BLaER1 (cell line): Measurements from ENCODE around the gene COL27A1.

Experiments used
- H3K27ac ChIP-seq: shearing (Covaris generic); formaldehyde crosslinking; 2 replicates; pipeline ENCODE4 v1.8.1; 2022
- H3K27me3 ChIP-seq: shearing (Covaris generic); formaldehyde crosslinking; 2 replicates; pipeline ENCODE4 v1.8.1; 2022
- H3K36me3 ChIP-seq: shearing (Covaris generic); formaldehyde crosslinking; 2 replicates; pipeline ENCODE4 v1.8.1; 2022
- H3K4me1 ChIP-seq: shearing (Covaris generic); formaldehyde crosslinking; 2 replicates; pipeline ENCODE4 v1.8.1; 2022
- H3K4me2 ChIP-seq: shearing (Covaris generic); formaldehyde crosslinking; 2 replicates; pipeline ENCODE4 v1.8.1; 2022
- H3K4me3 ChIP-seq: shearing (Covaris generic); formaldehyde crosslinking; 2 replicates; pipeline ENCODE4 v1.8.1; 2022
- H3K9ac ChIP-seq: shearing (Covaris generic); formaldehyde crosslinking; 2 replicates; pipeline ENCODE4 v1.8.1; 2022
- H3K9me3 ChIP-seq: shearing (Covaris generic); formaldehyde crosslinking; 2 replicates; pipeline ENCODE4 v1.8.1; 2022
- H4K20me1 ChIP-seq: shearing (Covaris generic); formaldehyde crosslinking; 2 replicates; pipeline ENCODE4 v1.8.1; 2022
- Cebpa-rat ChIP-seq: shearing (Covaris generic); IDR thresholded peaks from 2 replicates; pipeline ENCODE4 v1.8.1; 2022

Gene COL27A1

DNA sequence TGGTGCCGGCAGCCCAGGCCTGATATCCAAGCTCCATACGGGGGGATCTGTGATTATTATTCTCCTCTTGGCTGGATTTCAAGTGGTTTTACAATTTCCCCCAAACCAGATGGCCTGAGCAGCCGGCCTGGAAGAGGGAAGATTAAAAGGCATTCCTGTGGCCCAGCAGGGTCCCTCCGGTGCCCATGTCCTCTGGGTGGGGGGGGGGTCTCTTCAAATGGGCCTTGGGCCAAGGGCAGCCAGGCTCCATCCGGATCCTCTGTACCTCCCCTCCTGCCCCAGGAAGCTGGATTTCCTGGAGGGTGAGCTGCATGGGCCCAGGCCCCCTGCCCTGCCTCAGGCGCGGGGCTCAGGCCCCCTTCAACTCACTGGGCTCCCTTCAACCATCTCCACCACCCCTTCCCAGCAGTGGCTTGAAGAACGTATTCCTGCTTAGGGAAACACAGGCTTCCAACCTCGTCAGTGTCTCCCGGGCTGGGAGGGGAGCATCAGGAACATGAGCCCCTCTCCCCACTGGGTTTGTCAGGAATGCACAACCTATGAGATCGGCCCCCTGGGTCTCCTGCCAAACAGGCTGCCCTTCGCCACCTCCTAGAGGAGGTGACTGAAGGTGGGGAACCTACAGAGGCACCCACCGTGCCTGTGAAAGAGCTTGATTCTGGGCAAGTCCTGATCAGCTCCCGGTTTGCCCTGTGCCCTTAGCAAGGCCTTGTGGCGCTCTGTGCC lies 104.6 kb downstream of the COL27A1 start:
- H3K4me3 ChIP-seq, result no peak overlapping the region
- H3K27ac ChIP-seq, result no peak overlapping the region
- no peaks in the 10 kb centered on the region for H4K20me1 ChIP-seq
- H3K27me3 ChIP-seq, result no peaks in the 10 kb centered on the region
- no peak overlapping the region for H3K4me2 ChIP-seq
- H3K36me3 ChIP-seq, result peaks cover 78% of the 10 kb centered on the region
- no peaks in the 10 kb centered on the region for H3K9me3 ChIP-seq
- no peak overlapping the region for H3K9ac ChIP-seq
- no peaks in the 10 kb centered on the region for H3K4me1 ChIP-seq
- TF ChIP-seq Cebpa-rat, result no peak

DNA sequence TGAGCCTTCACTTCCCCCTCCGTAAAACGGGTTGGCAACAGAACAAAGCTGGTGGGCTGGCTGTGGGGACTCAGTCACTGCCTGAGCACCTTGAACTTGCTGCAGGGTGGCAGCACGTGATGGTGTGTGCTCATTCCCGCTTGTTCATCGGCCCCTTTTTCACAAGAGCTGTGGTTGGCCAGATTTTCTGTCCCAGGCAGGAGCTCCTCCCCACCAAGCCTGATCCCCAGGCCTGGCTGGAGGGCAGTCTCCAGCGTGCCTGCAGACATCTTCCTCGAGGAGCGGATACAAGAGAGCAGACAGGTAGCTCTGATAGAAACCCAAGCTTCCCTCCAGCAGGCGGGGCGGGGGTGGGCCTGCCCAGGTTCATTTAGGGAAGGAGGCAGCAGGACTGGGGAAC lies 105.7 kb downstream of the COL27A1 start:
- peaks cover 78% of the 10 kb centered on the region for H3K36me3 ChIP-seq
- H3K27me3 ChIP-seq, result no peaks in the 10 kb centered on the region
- no peak overlapping the region for H3K4me3 ChIP-seq
- no peaks in the 10 kb centered on the region for H4K20me1 ChIP-seq
- no peak for TF ChIP-seq Cebpa-rat
- H3K9ac ChIP-seq, result no peak overlapping the region
- no peaks in the 10 kb centered on the region for H3K9me3 ChIP-seq
- no peak overlapping the region for H3K4me2 ChIP-seq
- H3K4me1 ChIP-seq, result no peaks in the 10 kb centered on the region
- no peak overlapping the region for H3K27ac ChIP-seq

DNA sequence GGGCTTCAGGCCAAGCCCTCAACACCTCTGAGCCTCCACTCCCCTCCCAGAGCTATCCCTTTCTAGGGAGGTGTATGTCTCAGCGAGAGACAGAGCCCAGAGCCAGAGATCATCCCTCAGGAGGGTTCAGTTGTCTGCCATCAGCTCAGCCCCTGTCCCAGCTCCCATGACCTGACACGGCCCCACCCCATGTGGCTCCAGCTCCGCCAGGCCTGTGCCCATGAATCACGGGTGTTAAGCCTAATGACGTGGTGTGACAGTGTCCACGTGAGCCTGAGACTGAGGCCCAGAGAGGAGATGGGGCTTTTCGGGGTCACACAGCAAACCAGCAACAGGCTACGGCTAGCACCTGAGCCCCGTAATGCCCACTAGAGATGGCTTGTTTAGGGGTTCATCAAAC lies 106.7 kb downstream of the COL27A1 start:
- Histone ChIP-seq H3K27me3 (no peaks in the 10 kb centered on the region), H4K20me1 (no peaks in the 10 kb centered on the region), H3K27ac (peak overlapping the region; percentile 26; the same call in 1 of the 2 replicates), H3K4me2 (no peak overlapping the region), H3K36me3 (peaks cover 87% of the 10 kb centered on the region), H3K9me3 (no peaks in the 10 kb centered on the region), H3K9ac (no peak overlapping the region), H3K4me1 (no peaks in the 10 kb centered on the region), H3K4me3 (no peak overlapping the region)
- TF ChIP-seq Cebpa-rat, result no peak

DNA sequence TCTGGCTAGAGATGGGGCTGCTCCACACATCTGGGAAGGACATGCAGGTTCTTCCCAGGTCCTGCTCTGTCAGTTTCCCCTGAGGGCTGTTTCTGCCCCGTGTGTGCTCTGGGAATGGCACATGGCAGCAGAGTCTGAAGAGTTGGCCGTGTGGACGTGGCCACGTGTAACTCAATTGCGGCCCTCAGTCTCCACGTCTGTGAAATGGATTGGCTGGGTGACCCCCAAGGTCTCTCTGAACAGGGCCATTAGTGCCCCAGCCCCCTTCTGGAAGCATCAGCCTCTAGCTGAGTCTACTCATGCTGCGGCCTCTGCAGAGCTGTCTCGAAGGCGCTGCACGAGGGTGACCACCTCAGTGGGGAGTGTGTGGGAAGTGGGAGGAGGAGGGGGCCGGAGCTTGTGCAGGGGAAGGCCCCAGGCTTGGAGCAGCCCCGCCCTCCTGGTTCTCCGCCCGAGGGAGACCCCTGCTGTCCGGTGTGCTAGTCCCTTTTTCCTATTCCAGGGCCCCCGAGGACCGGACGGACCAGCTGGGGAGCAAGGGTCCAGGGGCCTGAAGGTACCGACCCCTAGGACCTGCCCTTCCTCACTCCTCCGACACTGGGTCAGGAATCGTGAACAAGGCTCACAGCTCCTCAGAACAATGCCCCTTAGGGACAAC lies 108.6 kb downstream of the COL27A1 start:
- no peak for TF ChIP-seq Cebpa-rat
- H3K9ac ChIP-seq, result no peak overlapping the region
- no peaks in the 10 kb centered on the region for H3K4me1 ChIP-seq
- H3K4me3 ChIP-seq, result no peak overlapping the region
- H3K4me2 ChIP-seq, result no peak overlapping the region
- no peaks in the 10 kb centered on the region for H3K27me3 ChIP-seq
- no peaks in the 10 kb centered on the region for H4K20me1 ChIP-seq
- no peaks in the 10 kb centered on the region for H3K9me3 ChIP-seq
- peaks cover 92% of the 10 kb centered on the region for H3K36me3 ChIP-seq
- no peak overlapping the region for H3K27ac ChIP-seq

DNA sequence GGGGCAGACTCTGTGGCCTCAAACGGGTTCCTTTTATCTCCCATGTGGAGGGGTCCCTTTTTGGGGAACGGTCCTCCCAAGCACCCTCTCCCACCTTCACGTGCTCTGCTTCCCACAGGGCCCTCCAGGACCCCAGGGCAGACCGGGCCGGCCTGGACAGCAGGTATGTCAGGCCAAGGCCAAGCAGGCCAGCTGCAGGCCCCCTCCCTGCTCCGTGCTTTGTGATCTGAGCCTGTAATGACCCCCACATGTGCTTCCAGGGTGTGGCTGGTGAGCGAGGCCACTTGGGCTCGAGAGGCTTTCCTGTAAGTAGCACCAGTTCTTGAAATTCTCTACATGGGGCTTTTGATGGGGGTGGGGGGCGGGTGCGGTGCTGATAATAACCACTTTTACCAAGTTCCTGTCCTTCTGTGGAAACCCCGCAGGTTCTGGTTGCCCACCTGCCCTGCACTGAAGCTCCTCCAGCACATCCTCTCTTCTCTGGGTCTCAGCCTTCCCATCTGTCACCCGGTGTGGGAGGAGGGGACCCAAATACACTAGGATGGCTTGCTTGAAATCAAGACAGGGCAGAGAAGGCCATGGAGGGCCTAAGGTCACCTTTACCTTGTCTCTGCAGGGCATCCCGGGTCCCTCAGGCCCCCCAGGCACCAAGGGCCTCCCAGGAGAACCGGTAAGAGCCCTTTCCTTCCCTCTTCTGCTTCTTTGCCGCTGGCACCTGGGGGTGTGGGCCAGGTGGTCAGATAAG lies 109.6 kb downstream of the COL27A1 start:
- Histone ChIP-seq H3K4me1 (peaks cover 3% of the 10 kb centered on the region; the same call in 1 of the 2 replicates), H4K20me1 (no peaks in the 10 kb centered on the region), H3K27me3 (no peaks in the 10 kb centered on the region), H3K4me2 (no peak overlapping the region), H3K9me3 (no peaks in the 10 kb centered on the region), H3K27ac (0 out of 2 replicates have a peak overlapping the region, but pooled peaks have one; percentile 13), H3K4me3 (no peak overlapping the region), H3K9ac (no peak overlapping the region), H3K36me3 (peaks cover 93% of the 10 kb centered on the region)
- TF ChIP-seq Cebpa-rat, result no peak

DNA sequence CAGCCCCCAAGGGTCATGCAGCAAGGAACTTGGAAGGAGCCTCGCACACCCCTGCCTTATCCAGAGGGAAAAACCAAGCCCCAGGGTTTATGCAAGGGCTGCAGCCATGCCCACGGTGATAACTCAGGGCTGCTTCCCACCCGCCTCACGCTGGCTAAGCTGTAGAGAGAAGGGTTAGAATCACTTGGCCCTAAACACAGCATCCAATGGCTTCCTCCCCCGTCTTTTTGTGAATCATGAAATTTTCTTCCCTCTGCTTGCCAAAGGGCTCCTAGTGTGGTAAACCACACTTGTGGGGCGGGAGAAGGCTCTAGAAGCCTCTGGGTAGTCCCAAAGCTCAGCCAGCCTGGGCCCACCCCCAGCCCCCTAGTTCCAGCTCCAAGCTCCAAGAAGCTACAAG lies 111.6 kb downstream of the COL27A1 start:
- Histone ChIP-seq H3K27ac (no peak overlapping the region), H4K20me1 (no peaks in the 10 kb centered on the region), H3K36me3 (peaks cover 93% of the 10 kb centered on the region), H3K27me3 (no peaks in the 10 kb centered on the region), H3K9ac (no peak overlapping the region), H3K4me1 (peaks cover 7% of the 10 kb centered on the region; the same call in 1 of the 2 replicates), H3K4me3 (no peak overlapping the region), H3K9me3 (no peaks in the 10 kb centered on the region), H3K4me2 (no peak overlapping the region)
- no peak for TF ChIP-seq Cebpa-rat

DNA sequence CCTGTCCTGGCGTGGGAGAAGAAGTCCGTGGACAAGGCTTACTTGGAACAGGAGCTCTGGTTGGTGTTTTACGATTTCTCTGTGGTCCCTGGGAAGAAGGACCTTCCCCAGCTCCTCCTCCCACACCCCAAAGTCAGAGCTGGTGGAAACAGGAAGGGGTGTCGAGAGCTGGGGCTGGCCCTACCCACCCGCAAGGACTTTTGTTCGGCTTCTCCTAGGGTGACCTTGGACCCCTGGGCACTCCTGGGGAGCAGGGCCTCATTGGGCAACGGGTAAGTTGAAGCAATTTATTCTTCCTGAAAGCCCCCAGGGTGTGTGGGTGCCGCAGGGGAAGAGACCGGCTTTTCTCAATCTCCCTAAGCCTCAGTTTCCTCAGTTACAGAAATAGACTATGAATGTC lies 113.7 kb downstream of the COL27A1 start:
- no peak overlapping the region for H3K9ac ChIP-seq
- H3K27me3 ChIP-seq, result no peaks in the 10 kb centered on the region
- H3K4me1 ChIP-seq, result peaks cover 7% of the 10 kb centered on the region; the same call in 1 of the 2 replicates
- H3K4me3 ChIP-seq, result no peak overlapping the region
- no peak for TF ChIP-seq Cebpa-rat
- H3K27ac ChIP-seq, result no peak overlapping the region
- no peak overlapping the region for H3K4me2 ChIP-seq
- no peaks in the 10 kb centered on the region for H4K20me1 ChIP-seq
- H3K9me3 ChIP-seq, result no peaks in the 10 kb centered on the region
- peaks cover 99% of the 10 kb centered on the region for H3K36me3 ChIP-seq

DNA sequence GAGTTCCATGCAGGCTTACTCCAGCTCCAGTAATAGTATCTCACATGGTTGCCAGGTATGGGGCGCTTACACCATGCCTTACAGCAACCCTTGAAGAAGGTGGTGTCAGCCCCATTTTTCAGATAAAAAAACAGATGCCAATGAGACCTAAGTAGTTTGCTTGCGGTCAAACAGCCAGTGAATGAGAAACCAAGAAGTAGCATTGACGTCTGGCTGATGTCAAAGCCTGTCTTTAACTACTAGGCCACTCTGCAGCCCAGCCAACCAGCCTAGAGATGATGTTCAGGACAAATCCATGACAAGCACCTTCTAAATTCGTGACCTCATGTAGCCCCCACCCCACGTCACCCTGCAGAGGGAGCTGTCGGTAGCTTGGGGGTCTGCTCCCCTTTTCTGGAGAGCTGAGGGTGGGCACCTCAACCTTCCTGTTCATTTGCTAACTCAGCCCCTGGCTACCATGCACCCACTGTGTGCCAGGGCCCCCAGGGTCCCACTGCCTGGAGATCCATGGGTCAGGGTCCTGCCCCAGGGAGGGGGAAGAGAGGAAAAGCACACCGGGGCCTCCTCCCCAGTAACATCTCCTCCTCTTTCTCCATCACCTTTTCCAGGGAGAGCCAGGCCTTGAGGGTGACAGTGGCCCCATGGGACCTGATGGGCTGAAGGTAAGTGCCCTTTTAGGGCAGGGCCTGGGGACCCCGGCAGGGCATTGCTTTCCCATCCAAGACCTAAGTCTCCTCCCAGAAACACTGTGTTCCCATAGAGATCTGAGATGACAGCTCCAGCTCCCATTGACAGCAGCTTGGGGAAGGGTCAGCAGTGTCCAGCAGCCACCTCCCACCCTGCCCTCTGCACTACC lies 115.0 kb downstream of the COL27A1 start:
- no peak for TF ChIP-seq Cebpa-rat

More for the DNA sequence above, 115.0 kb downstream of the COL27A1 start:
- Histone ChIP-seq H3K4me1 (peaks cover 7% of the 10 kb centered on the region; the same call in 1 of the 2 replicates), H3K27me3 (no peaks in the 10 kb centered on the region), H3K36me3 (peaks cover 96% of the 10 kb centered on the region), H3K4me2 (no peak overlapping the region), H3K27ac (no peak overlapping the region), H3K9ac (no peak overlapping the region), H3K9me3 (no peaks in the 10 kb centered on the region), H3K4me3 (no peak overlapping the region), H4K20me1 (no peaks in the 10 kb centered on the region)
